SK-N-MC (cell line): ENCODE data around the gene RGS21.

Source experiments
- EZH2 ChIP-seq: fragments of 200-600 bp; sonication (generic); IDR thresholded peaks from one replicate; pipeline ENCODE4 v1.6.1; 2017; ENCODE audit warnings: antibody characterized with exemption
- FOXP2 ChIP-seq: optimal IDR thresholded peaks from 2 replicates; pipeline ENCODE3; 2011; ENCODE audit warnings: mild to moderate bottlenecking, moderate library complexity; ENCODE audit not compliant: insufficient read depth; ENCODE audit errors: extremely low read length, control extremely low read depth
- POLR2AphosphoS5 ChIP-seq: IDR thresholded peaks from 2 replicates; pipeline ENCODE4 v1.6.1; 2012; ENCODE audit warnings: mild to moderate bottlenecking, low read depth, low read length, borderline replicate concordance

DNA sequence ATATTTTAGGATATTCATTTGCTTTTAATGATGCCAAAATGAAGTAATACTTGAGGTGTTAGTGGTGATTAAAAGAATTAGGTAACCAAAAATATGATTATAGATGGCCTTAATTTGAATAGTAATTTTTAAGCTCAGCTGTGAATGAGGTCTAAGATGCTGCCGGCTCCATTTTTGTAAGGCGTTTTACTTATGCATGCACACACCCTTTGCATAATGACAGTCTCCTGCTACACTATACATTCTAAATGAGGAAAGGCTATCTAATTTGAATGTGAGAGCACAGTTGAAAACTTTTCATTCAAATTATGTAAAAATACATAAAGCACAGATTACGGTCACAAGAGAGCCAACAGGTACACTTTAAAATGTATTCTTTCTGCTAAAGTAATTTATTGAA, 41.6 kb downstream of the RGS21 start:
- TF ChIP-seq EZH2, result no peak
- no peak for TF ChIP-seq POLR2AphosphoS5
- TF ChIP-seq FOXP2, result no peak
